H1 (cell line): ENCODE data around the gene DCAF15. TPM values are rescaled to one million over a fixed set of nuclear protein-coding genes. Genes with fewer than 3 reads are reported as not detected.

Experiments used
- CTCF ChIA-PET: fragments of 300-600 bp; sonication (Branson Sonifier 250); formaldehyde crosslinking; loops from one replicate; lab custom pipeline; 2021; ENCODE audit not compliant: partially characterized antibody; lab: Charles Lee
- POLR2A ChIA-PET: fragments of 300-600 bp; sonication (Branson Sonifier 250); formaldehyde crosslinking; loops from one replicate; lab custom pipeline; 2021; ENCODE audit warnings: inconsistent platforms; ENCODE audit not compliant: partially characterized antibody; lab: Charles Lee
- DNase-seq, 2 experiments: peaks; one replicate each; pipeline versions ENCODE4 v3.0.0 to v3.0.0-alpha.2; 2010 to 2022; ENCODE audit warnings: low spot score in 2 of 2, low read depth in 1 of 2, mixed read lengths in 1 of 2
- FAIRE-seq: peaks from 2 replicates; lab custom pipeline; 2011; peaks lifted over from hg19 to GRCh38; lab: Jason Lieb, UNC
- H2AFZ ChIP-seq: 2 replicates; pipeline ENCODE4 v1.8.1; 2012; ENCODE audit warnings: low read length, inconsistent platforms
- H2AK5ac ChIP-seq: 2 replicates; pipeline ENCODE4 v1.6.1; 2013; ENCODE audit warnings: low read depth, low read length
- H2BK120ac ChIP-seq: replicated peaks from 2 replicates; pipeline ENCODE3; 2013; ENCODE audit warnings: low read depth, low read length, inconsistent platforms
- H2BK12ac ChIP-seq: 2 replicates; pipeline ENCODE4 v1.6.1; 2013; ENCODE audit warnings: low read depth, low read length
- H2BK15ac ChIP-seq: 2 replicates; pipeline ENCODE4 v1.6.1; 2013; ENCODE audit warnings: low read length
- H2BK20ac ChIP-seq: 2 replicates; pipeline ENCODE4 v1.6.1; 2013; ENCODE audit warnings: low read length
- H2BK5ac ChIP-seq: 2 replicates; pipeline ENCODE4 v1.6.1; 2013; ENCODE audit warnings: low read depth, low read length
- H3K14ac ChIP-seq: 2 replicates; pipeline ENCODE4 v1.6.1; 2013; ENCODE audit warnings: inconsistent platforms; ENCODE audit not compliant: insufficient read length
- H3K18ac ChIP-seq: 2 replicates; pipeline ENCODE4 v1.6.1; 2013; ENCODE audit warnings: low read length; ENCODE audit errors: extremely low read depth
- H3K23ac ChIP-seq: 2 replicates; pipeline ENCODE4 v1.6.1; 2013; ENCODE audit warnings: inconsistent platforms; ENCODE audit not compliant: insufficient read length
- H3K23me2 ChIP-seq: 2 replicates; pipeline ENCODE4 v1.6.1; 2013; ENCODE audit warnings: low read depth, low read length
- H3K27ac ChIP-seq: 2 replicates; pipeline ENCODE4 v1.6.1; 2011; ENCODE audit warnings: low read depth, low read length, inconsistent platforms
- H3K27me3 ChIP-seq, 4 experiments: replicated peaks in 1 of 4; 1 replicate in 1 of 4; 2 replicates in 3 of 4; pipeline versions ENCODE4 v1.6.1 to v1.8.1; 2011 to 2013; ENCODE audit warnings: low read length in 3 of 4, mild to moderate bottlenecking in 3 of 4, inconsistent platforms in 2 of 4, mixed read lengths in 2 of 4, moderate library complexity in 1 of 4; ENCODE audit not compliant: control insufficient read depth in 3 of 4, insufficient read depth in 3 of 4; ENCODE audit errors: extremely low read depth in 1 of 4
- H3K36me3 ChIP-seq, 4 experiments: 2 replicates each; pipeline versions ENCODE4 v1.6.1 to v1.8.1; 2011 to 2013; ENCODE audit warnings: mild to moderate bottlenecking in 4 of 4, low read length in 3 of 4, moderate library complexity in 2 of 4, control low read depth in 1 of 4, inconsistent platforms in 1 of 4; ENCODE audit not compliant: insufficient read depth in 4 of 4, control insufficient read depth in 2 of 4
- H3K4ac ChIP-seq: replicated peaks from 2 replicates; pipeline ENCODE3; 2013; ENCODE audit warnings: low read length, low read depth, mixed read lengths, inconsistent platforms; ENCODE audit not compliant: insufficient read length
- H3K4me1 ChIP-seq, 4 experiments: replicated peaks in 1 of 4; 1 replicate in 1 of 4; 2 replicates in 3 of 4; pipeline versions ENCODE4 v1.6.1 to v1.8.1; 2011 to 2013; ENCODE audit warnings: low read length in 3 of 4, inconsistent platforms in 2 of 4, mixed read lengths in 1 of 4; ENCODE audit not compliant: insufficient read depth in 4 of 4, control insufficient read depth in 3 of 4
- H3K4me2 ChIP-seq, 2 experiments: 2 replicates each; pipeline versions ENCODE4 v1.6.1 to v1.8.1; 2011 to 2013; ENCODE audit warnings: low read depth in 2 of 2, low read length in 2 of 2, control low read depth in 1 of 2, inconsistent platforms in 1 of 2, mild to moderate bottlenecking in 1 of 2; ENCODE audit not compliant: insufficient read depth in 1 of 2
- H3K4me3 ChIP-seq, 4 experiments: fragments of 200-600, 300-600 bp in 1 of 4; sonication (generic), shearing (Covaris generic), sonication (Bioruptor Twin) in 1 of 4; 2 replicates each; pipeline versions ENCODE4 v1.5.1 to v1.8.1; 2011 to 2016; ENCODE audit warnings: low read length in 4 of 4, low read depth in 3 of 4, control low read depth in 2 of 4, inconsistent platforms in 2 of 4, mild to moderate bottlenecking in 2 of 4, mixed read lengths in 1 of 4, moderate library complexity in 1 of 4; ENCODE audit not compliant: insufficient read depth in 2 of 4; ENCODE audit errors: extremely low read depth in 1 of 4
- H3K56ac ChIP-seq: replicated peaks from 2 replicates; pipeline ENCODE3; 2013; ENCODE audit warnings: low read depth, mild to moderate bottlenecking, mixed read lengths, low read length, inconsistent platforms; ENCODE audit not compliant: insufficient read length
- H3K79me1 ChIP-seq: 2 replicates; pipeline ENCODE4 v1.6.1; 2013; ENCODE audit warnings: low read depth, low read length, control low read depth
- H3K79me2 ChIP-seq, 2 experiments: 2 replicates each; pipeline versions ENCODE4 v1.6.1 to v1.8.1; 2012 to 2013; ENCODE audit warnings: low read length in 2 of 2, mild to moderate bottlenecking in 2 of 2, inconsistent platforms in 1 of 2; ENCODE audit not compliant: insufficient read depth in 2 of 2, control insufficient read depth in 1 of 2
- H3K9ac ChIP-seq, 4 experiments: replicated peaks in 1 of 4; 1 replicate in 1 of 4; 2 replicates in 3 of 4; pipeline versions ENCODE4 v1.6.1 to v1.8.1; 2011 to 2013; ENCODE audit warnings: low read depth in 3 of 4, low read length in 3 of 4, control low read depth in 2 of 4, mild to moderate bottlenecking in 2 of 4, moderate library complexity in 2 of 4, inconsistent platforms in 1 of 4; ENCODE audit errors: extremely low read depth in 1 of 4
- H3K9me3 ChIP-seq, 2 experiments: 2 replicates each; pipeline versions ENCODE4 v1.6.1 to v1.8.1; 2012 to 2013; ENCODE audit warnings: mild to moderate bottlenecking in 2 of 2, moderate library complexity in 2 of 2, control low read depth in 1 of 2, inconsistent platforms in 1 of 2, low read depth in 1 of 2, low read length in 1 of 2, mixed read lengths in 1 of 2; ENCODE audit not compliant: insufficient read depth in 2 of 2
- H4K20me1 ChIP-seq, 2 experiments: replicated peaks in 1 of 2; 2 replicates each; pipeline versions ENCODE3 to v1.8.1; 2011 to 2013; ENCODE audit warnings: inconsistent platforms in 2 of 2, low read length in 2 of 2, mild to moderate bottlenecking in 1 of 2; ENCODE audit not compliant: insufficient read depth in 2 of 2, control insufficient read depth in 1 of 2
- H4K5ac ChIP-seq: 2 replicates; pipeline ENCODE4 v1.6.1; 2013; ENCODE audit warnings: low read length, low read depth, mixed read lengths, inconsistent platforms; ENCODE audit not compliant: insufficient read length
- H4K8ac ChIP-seq: 2 replicates; pipeline ENCODE4 v1.8.0; 2013; ENCODE audit warnings: mild to moderate bottlenecking, moderate library complexity, low read length, inconsistent platforms; ENCODE audit not compliant: insufficient read depth; ENCODE audit errors: extremely low read depth
- H4K91ac ChIP-seq: replicated peaks from 2 replicates; pipeline ENCODE3; 2013; ENCODE audit warnings: low read length, mixed read lengths, inconsistent platforms; ENCODE audit not compliant: insufficient read length
- POU5F1 ChIP-seq: IDR thresholded peaks from 2 replicates; pipeline ENCODE4 v1.6.1; 2011; ENCODE audit warnings: low read depth, mild to moderate bottlenecking, low read length, moderate library complexity
- WGBS, 2 experiments: shearing (Covaris generic) in 1 of 2; methylation state at CpG; one replicate each; pipeline versions ENCODE4 v1.1.6 to v1.1.7; 2013 to 2015; ENCODE audit warnings: low lambda C conversion rate in 2 of 2, mixed read lengths in 2 of 2, inconsistent platforms in 1 of 2, low coverage in 1 of 2, missing lambda C conversion rate in 1 of 2; ENCODE audit not compliant: insufficient replicate concordance in 2 of 2, insufficient coverage in 1 of 2, insufficient read length in 1 of 2; ENCODE audit errors: extremely low coverage in 1 of 2, missing lambda C conversion rate in 1 of 2; 5-methylcytosine and 5-hydroxymethylcytosine counted together
- polyA plus RNA-seq, 7 experiments: library from polyadenylated mRNA; depleted of rRNA in 3 of 7; stranded (reverse) in 5 of 7; unstranded in 2 of 7; fragments of >200 nt in 5 of 7; fragments of 200-250 nt in 2 of 7; gene quantifications; 1 replicate in 5 of 7; 2 replicates in 1 of 7; 4 replicates in 1 of 7; pipeline versions ENCODE4 v1.2.1 to v1.2.3, GENCODE V29; 2011 to 2013; ENCODE audit warnings: missing spikeins in 2 of 7, mixed read lengths in 2 of 7
- total RNA-seq: library from RNA; stranded (reverse); fragmentation: NEBNext Ultra II Directional; extraction: Animal tissue kit (Norgen Biotek cat#: 25700); gene quantifications from 2 replicates; pipeline ENCODE4 v1.2.1, GENCODE V29; 2021

DCAF15 gene
- total and polyA plus RNA-seq, 2 of the 8 experiments (the other 6 are each of a cell fraction or from before 2014, with no cell fraction given), result 68.7 to 80.8 TPM

GRCh38 chr19:13982773-13983172 lies 30.5 kb downstream of the DCAF15 start:
- Histone ChIP-seq H2BK5ac (no peak overlapping the region; the same call in 1 of the 2 replicates), H3K27ac (no peak overlapping the region), H3K79me1 (no peaks in the 10 kb centered on the region), H3K36me3 (0 out of 8 replicates have a peak, but pooled peaks cover 0 to 3% (median 0%) of the 10 kb centered on the region in 4 experiments), H3K4me2 (no peak overlapping the region), H3K4me3 (no peak overlapping the region), H2BK15ac (peak overlapping the region; percentile 72; the same call in 1 of the 2 replicates), H4K8ac (peak overlapping the region; percentile 15; the same call in 1 of the 2 replicates), H3K18ac (0 out of 2 replicates have a peak overlapping the region, but pooled peaks have one; percentile 32), H3K4ac (no peak overlapping the region), H3K9me3 (no peaks in the 10 kb centered on the region), H3K4me1 (peaks cover 0 to 44% (median 40%) of the 10 kb centered on the region in 4 experiments; a peak in 6 of 7 replicates), H2BK120ac (no peak overlapping the region), H3K9ac (no peak overlapping the region), H4K5ac (no peak overlapping the region), H2AK5ac (no peak overlapping the region), H3K79me2 (no peaks in the 10 kb centered on the region), H4K91ac (peak overlapping the region; percentile 47), H3K23me2 (no peaks in the 10 kb centered on the region; the same call in 1 of the 2 replicates), H4K20me1 (no peaks in the 10 kb centered on the region), H3K27me3 (no peaks in the 10 kb centered on the region), H2BK12ac (peak overlapping the region; percentile 27; the same call in 1 of the 2 replicates), H2BK20ac (no peak overlapping the region), H2AFZ (no peak overlapping the region), H3K56ac (no peak overlapping the region), H3K14ac (no peak overlapping the region), H3K23ac (no peak overlapping the region)
- TF ChIP-seq POU5F1, result no peak
- WGBS, 2 experiments, result 92% methylated on average over 8 of the region's 9 CpGs; no CpG with 5 or more reads in 1 of the 2 experiments
- DNase-seq (no peak), FAIRE-seq (no peak)
- POLR2A ChIA-PET, result interaction anchor here (1.2 to 1.6 kb wide), 3 partner anchors 24 to 27 kb away, joined by 3 to 6 read pairs (median 3); partner anchors contain the start of gene RFX1
- CTCF ChIA-PET, result interaction anchor here (1.1 to 2.4 kb wide), 2 partner anchors 9 to 18 kb away, joined by 3 to 7 read pairs; no protein-coding TSS in a partner anchor
